ENCODE data around the gene MATN4.

GRCh38 chr20:45283551-45284057 lies 24.5 kb downstream of the MATN4 start:
- TF ChIP-seq, protein P1, sequence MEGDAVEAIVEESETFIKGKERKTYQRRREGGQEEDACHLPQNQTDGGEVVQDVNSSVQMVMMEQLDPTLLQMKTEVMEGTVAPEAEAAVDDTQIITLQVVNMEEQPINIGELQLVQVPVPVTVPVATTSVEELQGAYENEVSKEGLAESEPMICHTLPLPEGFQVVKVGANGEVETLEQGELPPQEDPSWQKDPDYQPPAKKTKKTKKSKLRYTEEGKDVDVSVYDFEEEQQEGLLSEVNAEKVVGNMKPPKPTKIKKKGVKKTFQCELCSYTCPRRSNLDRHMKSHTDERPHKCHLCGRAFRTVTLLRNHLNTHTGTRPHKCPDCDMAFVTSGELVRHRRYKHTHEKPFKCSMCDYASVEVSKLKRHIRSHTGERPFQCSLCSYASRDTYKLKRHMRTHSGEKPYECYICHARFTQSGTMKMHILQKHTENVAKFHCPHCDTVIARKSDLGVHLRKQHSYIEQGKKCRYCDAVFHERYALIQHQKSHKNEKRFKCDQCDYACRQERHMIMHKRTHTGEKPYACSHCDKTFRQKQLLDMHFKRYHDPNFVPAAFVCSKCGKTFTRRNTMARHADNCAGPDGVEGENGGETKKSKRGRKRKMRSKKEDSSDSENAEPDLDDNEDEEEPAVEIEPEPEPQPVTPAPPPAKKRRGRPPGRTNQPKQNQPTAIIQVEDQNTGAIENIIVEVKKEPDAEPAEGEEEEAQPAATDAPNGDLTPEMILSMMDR (IDR thresholded peaks at IDR 0.05): no peak
- no peak for TF ChIP-seq POLR2A (IDR thresholded peaks at IDR 0.05)
